Skeletal muscle cell (primary cell): ENCODE data around the gene OR3A1.
"Not testable (repeated sequence)": the region's sequence is repeated elsewhere in the genome, so short reads cannot be mapped to it uniquely, and the experiment has no call there.

Experiments
- DNase-seq: peaks from one replicate; pipeline ENCODE4 v3.0.0-alpha.2; 2010; ENCODE audit warnings: low read depth
- H3K4me3 ChIP-seq: 2 replicates; pipeline ENCODE4 v1.5.1; 2011; ENCODE audit warnings: low read depth, mild to moderate bottlenecking, control low read depth, low read length, moderate library complexity

OR3A1 gene

GRCh38 chr17:3298260-3298659, at the start of gene OR3A1:
OR3A1 (minus strand) TSS chr17:3298360; CDS start chr17:3292582, 5,778 bp downstream.
- no peak within 1 kb of the TSS for H3K4me3 ChIP-seq
- DNase-seq, result no peak

GRCh38 chr17:3342782-3343181, 44.6 kb upstream of the OR3A1 start:
- DNase-seq, H3K4me3 ChIP-seq: not testable (repeated sequence)

GRCh38 chr17:3335876-3336275, 37.7 kb upstream of the OR3A1 start:
- no peak for DNase-seq
- H3K4me3 ChIP-seq, result no peak overlapping the region

- no peak for DNase-seq
These were observed 20.2 kb upstream of the OR3A1 start for GRCh38 chr17:3318336-3318735.

GRCh38 chr17:3316836-3317235, 18.7 kb upstream of the OR3A1 start:
- no peak overlapping the region for H3K4me3 ChIP-seq
- DNase-seq, result no peak

More at GRCh38 chr17:3318336-3318735, 20.2 kb upstream of the OR3A1 start:
- H3K4me3 ChIP-seq, result no peak overlapping the region

- H3K4me3 ChIP-seq, result no peak overlapping the region
- DNase-seq, result no peak
These were observed 10.4 kb upstream of the OR3A1 start for GRCh38 chr17:3308603-3309002.

GRCh38 chr17:3295632-3296031, 2.5 kb downstream of the OR3A1 start:
- no peak for DNase-seq

GRCh38 chr17:3293548-3293947, 4.6 kb downstream of the OR3A1 start:
- DNase-seq, H3K4me3 ChIP-seq: not testable (repeated sequence)

More at GRCh38 chr17:3295632-3296031, 2.5 kb downstream of the OR3A1 start:
- H3K4me3 ChIP-seq, result no peak overlapping the region

GRCh38 chr17:3282901-3283300, 15.3 kb downstream of the OR3A1 start:
- no peak for DNase-seq
- H3K4me3 ChIP-seq, result no peak overlapping the region

- DNase-seq, result no peak
- no peak overlapping the region for H3K4me3 ChIP-seq
These were observed 22.0 kb downstream of the OR3A1 start for GRCh38 chr17:3276126-3276525.

GRCh38 chr17:3271072-3271848, 26.9 kb downstream of the OR3A1 start:
- H3K4me3 ChIP-seq, result no peak overlapping the region
- DNase-seq, result no peak

- H3K4me3 ChIP-seq, result no peak overlapping the region
- DNase-seq, result no peak
These were observed 37.6 kb downstream of the OR3A1 start for GRCh38 chr17:3260600-3260999.

GRCh38 chr17:3260163-3260562, 38.0 kb downstream of the OR3A1 start:
- no peak for DNase-seq
- no peak overlapping the region for H3K4me3 ChIP-seq

GRCh38 chr17:3256575-3256974, 41.6 kb downstream of the OR3A1 start:
- no peak overlapping the region for H3K4me3 ChIP-seq
- no peak for DNase-seq

GRCh38 chr17:3249013-3249412, 49.1 kb downstream of the OR3A1 start:
- not testable (repeated sequence) for H3K4me3 ChIP-seq, DNase-seq

GRCh38 chr17:3244841-3245240, 53.3 kb downstream of the OR3A1 start:
- not testable (repeated sequence) for H3K4me3 ChIP-seq, DNase-seq

GRCh38 chr17:3241044-3241443, 57.1 kb downstream of the OR3A1 start:
- not testable (repeated sequence) for DNase-seq

More at GRCh38 chr17:3241044-3241443, 57.1 kb downstream of the OR3A1 start:
- not testable (repeated sequence) for H3K4me3 ChIP-seq
